ENCODE data around the gene VSTM2L. TPM values are rescaled to one million over a fixed set of nuclear protein-coding genes. Genes with fewer than 3 reads are reported as not detected.
"Not testable (repeated sequence)": the region's sequence is repeated elsewhere in the genome, so short reads cannot be mapped to it uniquely, and the experiment has no call there.

Gene VSTM2L, protein sequence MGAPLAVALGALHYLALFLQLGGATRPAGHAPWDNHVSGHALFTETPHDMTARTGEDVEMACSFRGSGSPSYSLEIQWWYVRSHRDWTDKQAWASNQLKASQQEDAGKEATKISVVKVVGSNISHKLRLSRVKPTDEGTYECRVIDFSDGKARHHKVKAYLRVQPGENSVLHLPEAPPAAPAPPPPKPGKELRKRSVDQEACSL
- total RNA-seq, result not detected

DNA sequence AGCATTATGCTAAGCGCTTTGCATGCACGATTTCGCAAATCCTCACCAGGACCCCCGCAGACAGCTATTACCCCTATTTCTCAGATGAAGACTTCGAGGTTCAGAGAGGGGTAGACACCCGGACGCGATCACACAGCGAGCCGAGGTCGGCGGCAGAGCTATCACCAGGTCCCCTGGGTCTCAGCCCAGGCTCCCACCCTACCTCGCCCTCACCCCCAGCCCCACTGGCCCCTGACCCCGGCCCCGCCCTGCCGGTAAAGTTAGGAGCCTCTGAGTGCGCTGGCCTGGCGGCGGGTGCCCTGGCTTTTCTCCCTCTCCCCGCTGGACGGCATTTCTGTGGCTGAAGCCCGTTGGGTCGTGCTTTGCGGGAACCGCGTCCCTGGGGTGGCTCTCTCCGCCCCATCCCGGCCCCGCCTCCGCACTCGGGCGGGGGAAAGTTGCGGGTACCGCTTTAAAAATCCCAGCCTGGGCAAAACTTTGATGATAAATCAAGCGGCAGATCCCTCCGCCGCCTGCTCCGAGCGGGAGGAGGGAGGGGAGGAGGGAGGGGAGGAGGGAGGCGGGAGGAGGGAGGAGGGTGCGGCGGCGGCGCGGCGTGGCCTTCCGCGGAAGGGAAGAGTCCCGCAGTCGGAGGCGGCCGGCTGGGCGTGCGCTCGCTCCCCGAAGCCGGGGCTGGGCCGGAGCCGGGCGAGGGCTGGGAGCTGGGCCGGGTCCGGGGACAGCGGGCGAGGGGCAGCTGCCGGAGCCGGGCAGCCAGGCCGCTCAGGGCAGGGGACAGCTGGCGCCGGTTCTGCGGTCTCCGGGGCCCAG, at the start of gene VSTM2L:
Gene VSTM2L, plus strand, starts transcription at position 624 of the 810 bp plus-strand sequence. CDS start 224 bp downstream, outside the sequence.
- TF ChIP-seq, protein P1, sequence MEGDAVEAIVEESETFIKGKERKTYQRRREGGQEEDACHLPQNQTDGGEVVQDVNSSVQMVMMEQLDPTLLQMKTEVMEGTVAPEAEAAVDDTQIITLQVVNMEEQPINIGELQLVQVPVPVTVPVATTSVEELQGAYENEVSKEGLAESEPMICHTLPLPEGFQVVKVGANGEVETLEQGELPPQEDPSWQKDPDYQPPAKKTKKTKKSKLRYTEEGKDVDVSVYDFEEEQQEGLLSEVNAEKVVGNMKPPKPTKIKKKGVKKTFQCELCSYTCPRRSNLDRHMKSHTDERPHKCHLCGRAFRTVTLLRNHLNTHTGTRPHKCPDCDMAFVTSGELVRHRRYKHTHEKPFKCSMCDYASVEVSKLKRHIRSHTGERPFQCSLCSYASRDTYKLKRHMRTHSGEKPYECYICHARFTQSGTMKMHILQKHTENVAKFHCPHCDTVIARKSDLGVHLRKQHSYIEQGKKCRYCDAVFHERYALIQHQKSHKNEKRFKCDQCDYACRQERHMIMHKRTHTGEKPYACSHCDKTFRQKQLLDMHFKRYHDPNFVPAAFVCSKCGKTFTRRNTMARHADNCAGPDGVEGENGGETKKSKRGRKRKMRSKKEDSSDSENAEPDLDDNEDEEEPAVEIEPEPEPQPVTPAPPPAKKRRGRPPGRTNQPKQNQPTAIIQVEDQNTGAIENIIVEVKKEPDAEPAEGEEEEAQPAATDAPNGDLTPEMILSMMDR (IDR thresholded peaks at IDR 0.05), result no peak
- no peak for TF ChIP-seq POLR2A (IDR thresholded peaks at IDR 0.05)
- no peak for TF ChIP-seq POLR2AphosphoS5 (IDR thresholded peaks at IDR 0.05; ENCODE audit: insufficient read depth in 1 of 2, low read depth in 1 of 2)
- Histone ChIP-seq H3K36me3 (no peaks in the 10 kb centered on the region), H3K9me3 (no peaks in the 10 kb centered on the region), H3K4me3 (peak within 1 kb of the TSS; percentile 19 to 42), H3K27me3 (peaks cover 4% of the 10 kb centered on the region), H3K4me1 (peaks cover 14% of the 10 kb centered on the region), H3K27ac (no peak within 1 kb of the TSS)
- intact Hi-C loops (cut with DNase I), result no loop called here
- no peak for DNase-seq (ENCODE audit: extremely low spot score in 2 of 2)

DNA sequence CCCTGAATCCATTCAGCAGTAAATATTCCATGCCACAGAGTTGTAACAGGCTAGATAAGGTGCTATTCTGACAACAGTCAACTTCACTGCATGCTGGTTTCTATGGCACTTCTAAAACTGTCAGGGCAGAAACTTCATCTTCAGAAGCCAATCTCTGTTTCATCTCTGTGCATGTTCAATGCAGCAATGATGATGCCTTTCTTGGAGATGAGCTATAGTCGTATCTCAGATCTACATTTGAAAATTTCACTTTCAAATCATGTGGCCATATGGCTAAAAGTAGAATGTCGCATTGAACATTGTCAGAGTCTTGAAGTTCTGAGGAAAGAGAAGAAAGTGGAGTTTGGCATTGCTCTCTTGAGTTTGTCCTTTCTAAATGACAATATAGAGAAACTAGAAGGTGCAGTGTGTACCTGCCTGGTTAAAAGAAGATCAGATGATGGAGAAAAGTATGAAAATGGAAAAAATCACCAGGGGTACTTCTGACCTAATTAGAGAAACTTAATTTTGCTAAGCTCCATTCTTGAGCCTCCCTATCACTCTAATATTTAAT, 49.0 kb upstream of the VSTM2L start:
- peaks cover 0 to 16% of the 10 kb centered on the region in 2 donors for H3K36me3 ChIP-seq
- no peak for DNase-seq (ENCODE audit: extremely low spot score in 2 of 2)
- no peaks in the 10 kb centered on the region for H3K9me3 ChIP-seq
- intact Hi-C loops (cut with DNase I), result no loop called here
- no peak overlapping the region for H3K4me3 ChIP-seq
- no peaks in the 10 kb centered on the region for H3K27me3 ChIP-seq
- TF ChIP-seq, protein P1 (IDR thresholded peaks at IDR 0.05), result no peak
- TF ChIP-seq POLR2AphosphoS5 (IDR thresholded peaks at IDR 0.05; ENCODE audit: insufficient read depth in 1 of 2, low read depth in 1 of 2) (no peak), POLR2A (IDR thresholded peaks at IDR 0.05) (no peak)
- H3K27ac ChIP-seq, result no peak overlapping the region
- no peaks in the 10 kb centered on the region for H3K4me1 ChIP-seq

DNA sequence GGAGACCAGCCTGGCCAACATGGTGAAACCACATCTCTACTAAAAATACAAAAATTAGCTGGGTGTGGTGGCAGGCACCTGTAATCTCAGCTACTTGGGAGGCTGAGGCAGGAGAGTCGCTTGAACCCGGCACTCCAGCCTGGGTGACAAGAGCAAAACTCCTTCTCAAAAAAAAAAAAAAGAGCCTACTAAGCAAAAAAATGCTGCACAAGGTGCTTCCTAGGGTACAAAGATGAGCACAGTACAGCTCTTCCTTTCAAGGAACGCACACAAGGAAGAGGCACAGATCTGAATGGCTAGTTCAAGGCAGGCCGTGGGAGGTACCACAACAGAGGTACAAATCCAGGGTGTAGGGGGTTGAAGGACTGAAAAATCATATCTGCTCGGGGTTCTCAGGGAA, 46.9 kb upstream of the VSTM2L start:
- H3K4me3 ChIP-seq; H3K27ac ChIP-seq; H3K27me3 ChIP-seq; H3K4me1 ChIP-seq; H3K9me3 ChIP-seq; intact Hi-C loops (cut with DNase I); DNase-seq (ENCODE audit: extremely low spot score in 2 of 2): not testable (repeated sequence)
- peaks cover 0 to 19% of the 10 kb centered on the region in 2 donors for H3K36me3 ChIP-seq

DNA sequence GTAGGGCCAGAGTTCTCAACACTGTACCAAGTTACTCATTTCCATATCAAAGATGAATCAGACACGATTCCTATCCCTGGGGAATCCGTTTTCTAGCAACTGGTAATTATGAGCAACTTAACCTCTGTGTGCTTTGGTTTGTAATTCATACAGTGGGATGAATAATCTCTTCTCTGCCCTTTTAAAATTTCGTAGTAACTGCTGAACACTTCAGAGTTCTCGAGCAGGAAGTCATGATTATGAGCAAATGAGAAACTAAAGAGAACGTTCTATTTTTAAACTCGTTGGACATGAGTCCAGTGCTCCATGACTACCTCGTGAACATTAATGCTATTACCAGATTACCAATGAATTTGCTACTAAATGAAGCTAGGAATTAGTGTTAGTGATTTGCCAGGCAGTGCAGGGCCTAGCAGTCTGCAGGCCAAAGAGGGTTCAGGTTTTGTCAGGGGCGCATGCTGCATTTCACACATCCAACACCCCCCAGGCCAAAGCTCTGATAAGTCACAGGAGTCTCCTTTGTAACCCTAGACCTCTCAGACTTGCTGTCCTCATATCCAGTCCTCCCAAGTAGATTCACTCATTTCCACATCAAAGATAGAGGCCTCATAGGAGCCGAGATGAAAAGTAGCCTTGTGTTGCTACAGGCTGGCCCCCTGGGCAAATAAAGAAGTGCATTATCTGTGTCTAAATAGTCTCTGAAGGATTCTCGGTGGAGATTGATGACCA, 45.8 kb upstream of the VSTM2L start:
- Histone ChIP-seq H3K9me3 (no peaks in the 10 kb centered on the region), H3K27ac (no peak overlapping the region), H3K27me3 (no peaks in the 10 kb centered on the region), H3K4me3 (no peak overlapping the region), H3K4me1 (no peaks in the 10 kb centered on the region), H3K36me3 (peaks cover 0 to 24% of the 10 kb centered on the region in 2 donors)
- intact Hi-C loops (cut with DNase I), result no loop called here
- no peak for DNase-seq (ENCODE audit: extremely low spot score in 2 of 2)
- TF ChIP-seq POLR2A (IDR thresholded peaks at IDR 0.05) (no peak), POLR2AphosphoS5 (IDR thresholded peaks at IDR 0.05; ENCODE audit: insufficient read depth in 1 of 2, low read depth in 1 of 2) (no peak)
- TF ChIP-seq, protein P1 (IDR thresholded peaks at IDR 0.05), result no peak

DNA sequence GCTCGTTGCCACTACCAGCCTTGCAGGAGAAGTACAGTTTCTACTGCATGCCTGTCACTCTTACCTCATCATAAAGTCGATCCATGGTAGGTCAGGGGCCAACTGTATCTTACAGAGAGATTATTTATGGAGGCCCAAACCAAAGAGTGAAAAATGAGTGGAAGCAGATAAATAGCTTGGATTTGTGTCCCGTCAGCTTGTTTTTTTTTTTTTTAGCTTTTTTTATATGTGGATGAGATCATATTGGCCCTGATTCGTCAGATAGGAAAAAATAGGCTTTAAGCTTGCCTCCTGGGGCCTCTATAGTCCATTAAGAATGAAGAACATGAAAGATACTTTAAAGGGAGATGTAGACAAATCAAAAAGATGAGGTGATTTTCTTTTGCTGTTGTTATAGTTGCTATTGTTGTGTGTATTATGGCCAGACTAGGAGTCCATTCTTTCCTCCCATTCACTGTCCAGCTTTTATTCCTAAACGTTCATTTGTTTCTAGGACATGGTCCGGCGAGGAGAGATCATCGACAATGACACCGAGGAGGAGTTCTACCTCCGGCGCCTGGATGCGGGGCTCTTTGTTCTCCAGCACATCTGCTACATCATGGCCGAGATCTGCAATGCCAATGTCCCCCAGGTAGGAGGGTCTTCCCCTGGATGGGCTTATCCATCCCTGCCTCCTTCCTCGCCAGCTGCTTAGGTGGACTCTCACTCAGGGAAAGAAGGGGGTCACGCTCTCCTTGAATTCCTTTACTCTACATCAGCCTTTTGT, 43.3 kb upstream of the VSTM2L start:
- peaks cover 0 to 17% of the 10 kb centered on the region in 2 donors for H3K36me3 ChIP-seq
- no peaks in the 10 kb centered on the region for H3K27me3 ChIP-seq
- H3K27ac ChIP-seq, result no peak overlapping the region
- no peak overlapping the region for H3K4me3 ChIP-seq
- no peaks in the 10 kb centered on the region for H3K4me1 ChIP-seq
- no peaks in the 10 kb centered on the region for H3K9me3 ChIP-seq
- no peak for TF ChIP-seq POLR2A (IDR thresholded peaks at IDR 0.05)
- TF ChIP-seq, protein P1 (IDR thresholded peaks at IDR 0.05), result no peak
- TF ChIP-seq POLR2AphosphoS5 (IDR thresholded peaks at IDR 0.05; ENCODE audit: insufficient read depth in 1 of 2, low read depth in 1 of 2), result no peak
- intact Hi-C loops (cut with DNase I), result no loop called here
- DNase-seq (ENCODE audit: extremely low spot score in 2 of 2), result no peak

Data from vagina (tissue), 2 donors.